KMS-11 (cell line): ENCODE measurements around the gene ACVR1B.
A peak's percentile ranks its signal among the peaks of the same experiment; 100 is the strongest.

ENCODE experiments used
- H2AFZ ChIP-seq: fragments of 200-600 bp; sonication (generic); 2 replicates; pipeline ENCODE4 v1.6.1; 2016; ENCODE audit warnings: antibody characterized with exemption, mixed run types, low read depth
- H3K27ac ChIP-seq: fragments of 200-600 bp; sonication (generic); 2 replicates; pipeline ENCODE4 v1.6.1; 2016; ENCODE audit warnings: mild to moderate bottlenecking, mixed run types
- H3K27me3 ChIP-seq: fragments of 200-600 bp; sonication (generic); 2 replicates; pipeline ENCODE4 v1.6.1; 2017; ENCODE audit warnings: mild to moderate bottlenecking, low read depth, mixed run types, moderate library complexity; ENCODE audit not compliant: insufficient read depth
- H3K36me3 ChIP-seq: fragments of 200-600 bp; sonication (generic); 2 replicates; pipeline ENCODE4 v1.6.1; 2017; ENCODE audit warnings: mild to moderate bottlenecking, mixed run types; ENCODE audit not compliant: insufficient read depth
- H3K4me1 ChIP-seq: fragments of 200-600 bp; sonication (generic); 2 replicates; pipeline ENCODE4 v1.6.1; 2016; ENCODE audit warnings: mild to moderate bottlenecking, low read depth, mixed run types; ENCODE audit not compliant: poor library complexity, severe bottlenecking
- H3K4me2 ChIP-seq: fragments of 200-600 bp; sonication (generic); 2 replicates; pipeline ENCODE4 v1.7.0; 2016; ENCODE audit warnings: mild to moderate bottlenecking, mixed run types
- H3K4me3 ChIP-seq: fragments of 200-600 bp; sonication (generic); IDR thresholded peaks from 2 replicates; pipeline ENCODE4 v1.6.1; 2017; ENCODE audit warnings: low read depth, low read length, mixed read lengths; ENCODE audit not compliant: insufficient read depth
- H3K79me2 ChIP-seq: fragments of 200-600 bp; sonication (generic); 2 replicates; pipeline ENCODE4 v1.6.1; 2016; ENCODE audit warnings: low read depth, mixed run types; ENCODE audit not compliant: insufficient read depth
- H3K9ac ChIP-seq: fragments of 200-600 bp; sonication (generic); 2 replicates; pipeline ENCODE4 v1.6.1; 2016; ENCODE audit warnings: mild to moderate bottlenecking, mixed run types
- H4K20me1 ChIP-seq: fragments of 200-600 bp; sonication (generic); 2 replicates; pipeline ENCODE4 v1.6.1; 2016; ENCODE audit warnings: mild to moderate bottlenecking, mixed run types; ENCODE audit not compliant: insufficient read depth
- CTCF ChIP-seq: fragments of 200-600 bp; sonication (generic); conservative IDR thresholded peaks from 2 replicates; pipeline ENCODE4 v1.6.1; 2017; ENCODE audit warnings: low read depth, mild to moderate bottlenecking, antibody characterized with exemption, low read length, moderate library complexity, mixed read lengths

Gene ACVR1B

DNA sequence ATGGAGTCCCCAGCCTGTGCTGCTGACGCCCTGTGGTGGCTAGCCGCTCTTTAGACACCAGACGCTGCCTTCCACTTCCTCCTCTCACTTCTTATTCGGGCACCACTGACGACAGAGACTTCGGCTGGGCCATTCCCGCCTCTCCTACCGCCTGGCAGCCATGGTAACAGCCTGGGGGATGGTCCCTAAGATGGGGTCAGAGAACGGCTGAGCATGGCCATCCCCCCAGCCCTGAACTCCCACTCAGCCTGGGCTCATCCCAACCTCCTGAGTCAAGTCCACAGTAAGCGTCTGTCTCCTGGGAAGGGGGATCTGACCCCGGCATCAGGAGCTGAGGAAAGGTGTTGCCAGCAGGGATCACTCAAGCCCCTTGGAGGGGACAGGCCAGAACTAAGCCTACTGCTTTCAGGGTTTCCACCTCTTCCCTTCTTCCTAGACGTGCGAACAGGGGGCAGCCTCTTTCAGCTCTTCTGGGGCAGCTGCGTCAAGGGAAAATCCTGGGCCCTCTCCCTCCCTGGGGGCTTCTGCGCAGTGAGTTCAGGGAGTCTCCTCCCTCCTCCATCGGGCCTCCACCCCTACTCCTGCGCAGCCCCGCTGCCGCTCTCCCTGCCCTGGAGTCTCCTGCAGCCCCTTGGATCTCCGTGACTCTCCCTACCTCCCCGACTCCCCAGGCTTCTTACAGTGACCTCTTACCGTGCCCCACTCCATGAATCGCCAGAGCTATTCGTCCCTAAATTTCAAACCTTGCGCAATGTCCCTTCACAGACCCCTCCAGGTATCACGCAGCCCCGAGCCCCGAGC lies 54.6 kb downstream of the ACVR1B start:
- no peak overlapping the region for H3K9ac ChIP-seq
- no peak for TF ChIP-seq CTCF
- no peaks in the 10 kb centered on the region for H4K20me1 ChIP-seq
- no peak overlapping the region for H3K4me3 ChIP-seq
- no peaks in the 10 kb centered on the region for H3K79me2 ChIP-seq
- peaks cover 36% of the 10 kb centered on the region for H3K27me3 ChIP-seq
- H3K4me2 ChIP-seq, result peak overlapping the region; percentile 38; the same call in 1 of the 2 replicates
- no peak overlapping the region for H3K27ac ChIP-seq
- H3K36me3 ChIP-seq, result no peaks in the 10 kb centered on the region
- no peak overlapping the region for H2AFZ ChIP-seq
- no peaks in the 10 kb centered on the region for H3K4me1 ChIP-seq

- no peaks in the 10 kb centered on the region for H3K36me3 ChIP-seq
- no peak within 1 kb of the TSS for H3K9ac ChIP-seq
Observed at GRCh38 chr12:52006726-52007157, 55.2 kb downstream of the ACVR1B start, which contains the start of gene TAMALIN. TSS of gene TAMALIN (plus strand) at chr12:52006946. CDS start at chr12:52007020, 74 bp downstream.

GRCh38 chr12:52007158-52007921 lies 55.8 kb downstream of the ACVR1B start:
- Histone ChIP-seq H3K79me2 (no peaks in the 10 kb centered on the region), H3K4me2 (no peak overlapping the region), H3K4me3 (no peak overlapping the region), H3K36me3 (no peaks in the 10 kb centered on the region), H4K20me1 (no peaks in the 10 kb centered on the region), H3K27ac (no peak overlapping the region), H2AFZ (no peak overlapping the region), H3K4me1 (no peaks in the 10 kb centered on the region), H3K27me3 (peaks cover 36% of the 10 kb centered on the region), H3K9ac (no peak overlapping the region)
- no peak for TF ChIP-seq CTCF

More at GRCh38 chr12:52006726-52007157, 55.2 kb downstream of the ACVR1B start, which contains the start of gene TAMALIN:
- no peak within 1 kb of the TSS for H2AFZ ChIP-seq
- no peak within 1 kb of the TSS for H3K27ac ChIP-seq
- peaks cover 36% of the 10 kb centered on the region for H3K27me3 ChIP-seq
- H3K4me2 ChIP-seq, result peak within 1 kb of the TSS; percentile 38; the same call in 1 of the 2 replicates
- H3K4me1 ChIP-seq, result no peaks in the 10 kb centered on the region
- H3K4me3 ChIP-seq, result no peak within 1 kb of the TSS
- no peaks in the 10 kb centered on the region for H3K79me2 ChIP-seq
- no peaks in the 10 kb centered on the region for H4K20me1 ChIP-seq
- TF ChIP-seq CTCF, result no peak

GRCh38 chr12:52007982-52008510 lies 56.5 kb downstream of the ACVR1B start:
- Histone ChIP-seq H3K4me2 (no peak overlapping the region), H2AFZ (no peak overlapping the region), H3K27ac (no peak overlapping the region), H4K20me1 (no peaks in the 10 kb centered on the region), H3K9ac (no peak overlapping the region), H3K4me1 (no peaks in the 10 kb centered on the region), H3K27me3 (peaks cover 36% of the 10 kb centered on the region), H3K4me3 (no peak overlapping the region), H3K36me3 (no peaks in the 10 kb centered on the region), H3K79me2 (no peaks in the 10 kb centered on the region)
- TF ChIP-seq CTCF, result no peak
